ENCODE measurements around the gene OVOL2. TPM values are rescaled to one million over a fixed set of nuclear protein-coding genes. Genes with fewer than 3 reads are reported as not detected.

The OVOL2 gene
- polyA plus RNA-seq, 1 of the 3 experiments (the other 2 are of a cell fraction), result not detected

DNA sequence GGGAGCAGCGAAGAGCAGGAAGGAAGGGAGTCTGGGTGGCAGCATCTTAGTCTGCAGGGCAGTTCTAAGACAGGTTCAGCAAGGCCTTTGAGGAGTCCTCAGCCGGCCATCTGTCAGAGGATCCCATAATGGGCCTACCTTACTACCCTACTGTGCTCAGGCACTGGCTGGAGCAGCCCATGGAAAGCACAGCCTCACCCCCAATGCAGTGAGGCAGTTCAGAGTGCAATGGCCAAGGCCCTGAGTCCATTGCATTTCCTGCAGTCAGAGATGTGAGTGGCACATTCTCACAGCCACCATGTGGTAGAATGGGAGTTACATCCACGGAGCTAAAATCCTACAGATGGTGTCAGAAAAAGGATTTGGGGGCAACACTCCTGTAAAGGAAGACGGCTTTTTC lies 19.4 kb upstream of the OVOL2 start:
- Histone ChIP-seq H3K79me2 (ENCODE audit: insufficient read depth) (no peaks in the 10 kb centered on the region), H3K9me3 (no peaks in the 10 kb centered on the region), H4K20me1 (ENCODE audit: insufficient read depth) (no peaks in the 10 kb centered on the region), H3F3A (replicated peaks; ENCODE audit: insufficient read depth) (no peaks in the 10 kb centered on the region), H3K9me2 (no peaks in the 10 kb centered on the region), H3K27me3 (ENCODE audit: insufficient read depth) (peaks cover 7% of the 10 kb centered on the region; the same call in 1 of the 2 replicates), H3K36me3 (replicated peaks in 1 of 2; ENCODE audit: control insufficient read depth in 1 of 2, insufficient read depth in 2 of 2, low read length in 1 of 2) (no peaks in the 10 kb centered on the region), H3K27ac (ENCODE audit: low read depth in 2 of 2, low read length in 1 of 2) (no peak overlapping the region), H3K4me1 (ENCODE audit: control insufficient read depth in 1 of 2, insufficient read depth in 2 of 2, low read depth in 1 of 2, low read length in 1 of 2) (no peaks in the 10 kb centered on the region), H3K4me2 (no peak overlapping the region), H3K4me3 (ENCODE audit: low read depth in 2 of 2, low read length in 1 of 2) (no peak overlapping the region), H2AFZ (ENCODE audit: low read depth) (no peak overlapping the region), H3K9ac (no peak overlapping the region)
- DNase-seq, result no peak
- TF ChIP-seq NFIC (IDR thresholded peaks at IDR 0.05; ENCODE audit: borderline replicate concordance), result no peak
- TF ChIP-seq NRF1 (IDR thresholded peaks at IDR 0.05; ENCODE audit: low read depth, low read length), result no peak
- no peak for TF ChIP-seq MAX (IDR thresholded peaks at IDR 0.05; ENCODE audit: low read depth)
- no peak for TF ChIP-seq GATA2 (CRISPR knock-in tag; IDR thresholded peaks at IDR 0.05)
- no peak for TF ChIP-seq TCF12 (IDR thresholded peaks at IDR 0.05)
- no peak for TF ChIP-seq SMC3 (IDR thresholded peaks at IDR 0.05; ENCODE audit: low read depth, low read length)
- TF ChIP-seq CHD2 (IDR thresholded peaks at IDR 0.05; ENCODE audit: low read length, partially characterized antibody), result no peak
- TF ChIP-seq, protein P1, sequence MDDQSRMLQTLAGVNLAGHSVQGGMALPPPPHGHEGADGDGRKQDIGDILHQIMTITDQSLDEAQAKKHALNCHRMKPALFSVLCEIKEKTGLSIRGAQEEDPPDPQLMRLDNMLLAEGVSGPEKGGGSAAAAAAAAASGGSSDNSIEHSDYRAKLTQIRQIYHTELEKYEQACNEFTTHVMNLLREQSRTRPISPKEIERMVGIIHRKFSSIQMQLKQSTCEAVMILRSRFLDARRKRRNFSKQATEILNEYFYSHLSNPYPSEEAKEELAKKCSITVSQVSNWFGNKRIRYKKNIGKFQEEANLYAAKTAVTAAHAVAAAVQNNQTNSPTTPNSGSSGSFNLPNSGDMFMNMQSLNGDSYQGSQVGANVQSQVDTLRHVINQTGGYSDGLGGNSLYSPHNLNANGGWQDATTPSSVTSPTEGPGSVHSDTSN (IDR thresholded peaks at IDR 0.05), result no peak
- TF ChIP-seq, protein P2, sequence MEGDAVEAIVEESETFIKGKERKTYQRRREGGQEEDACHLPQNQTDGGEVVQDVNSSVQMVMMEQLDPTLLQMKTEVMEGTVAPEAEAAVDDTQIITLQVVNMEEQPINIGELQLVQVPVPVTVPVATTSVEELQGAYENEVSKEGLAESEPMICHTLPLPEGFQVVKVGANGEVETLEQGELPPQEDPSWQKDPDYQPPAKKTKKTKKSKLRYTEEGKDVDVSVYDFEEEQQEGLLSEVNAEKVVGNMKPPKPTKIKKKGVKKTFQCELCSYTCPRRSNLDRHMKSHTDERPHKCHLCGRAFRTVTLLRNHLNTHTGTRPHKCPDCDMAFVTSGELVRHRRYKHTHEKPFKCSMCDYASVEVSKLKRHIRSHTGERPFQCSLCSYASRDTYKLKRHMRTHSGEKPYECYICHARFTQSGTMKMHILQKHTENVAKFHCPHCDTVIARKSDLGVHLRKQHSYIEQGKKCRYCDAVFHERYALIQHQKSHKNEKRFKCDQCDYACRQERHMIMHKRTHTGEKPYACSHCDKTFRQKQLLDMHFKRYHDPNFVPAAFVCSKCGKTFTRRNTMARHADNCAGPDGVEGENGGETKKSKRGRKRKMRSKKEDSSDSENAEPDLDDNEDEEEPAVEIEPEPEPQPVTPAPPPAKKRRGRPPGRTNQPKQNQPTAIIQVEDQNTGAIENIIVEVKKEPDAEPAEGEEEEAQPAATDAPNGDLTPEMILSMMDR (IDR thresholded peaks at IDR 0.05), result no peak
- TF ChIP-seq TEAD4 (IDR thresholded peaks at IDR 0.05; ENCODE audit: borderline replicate concordance, insufficient read depth), result no peak
- no peak for TF ChIP-seq FOXM1 (IDR thresholded peaks at IDR 0.05; ENCODE audit: low read depth)
- no peak for TF ChIP-seq YY1 (IDR thresholded peaks at IDR 0.05; ENCODE audit: low read depth)
- TF ChIP-seq, protein P3, sequence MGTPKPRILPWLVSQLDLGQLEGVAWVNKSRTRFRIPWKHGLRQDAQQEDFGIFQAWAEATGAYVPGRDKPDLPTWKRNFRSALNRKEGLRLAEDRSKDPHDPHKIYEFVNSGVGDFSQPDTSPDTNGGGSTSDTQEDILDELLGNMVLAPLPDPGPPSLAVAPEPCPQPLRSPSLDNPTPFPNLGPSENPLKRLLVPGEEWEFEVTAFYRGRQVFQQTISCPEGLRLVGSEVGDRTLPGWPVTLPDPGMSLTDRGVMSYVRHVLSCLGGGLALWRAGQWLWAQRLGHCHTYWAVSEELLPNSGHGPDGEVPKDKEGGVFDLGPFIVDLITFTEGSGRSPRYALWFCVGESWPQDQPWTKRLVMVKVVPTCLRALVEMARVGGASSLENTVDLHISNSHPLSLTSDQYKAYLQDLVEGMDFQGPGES (IDR thresholded peaks at IDR 0.05; ENCODE audit: low read depth, low read length), result no peak
- TF ChIP-seq ELF1 (IDR thresholded peaks at IDR 0.05), result no peak
- no peak for TF ChIP-seq RFX5 (IDR thresholded peaks at IDR 0.05; ENCODE audit: low read length)
- TF ChIP-seq RCOR1 (IDR thresholded peaks at IDR 0.05; ENCODE audit: low read length), result no peak
- ChIA-PET POLR2A (no interaction called here), CTCF (no interaction called here)
- WGBS (ENCODE audit: low lambda C conversion rate), result 20% methylated on average over 3 of the region's 4 CpGs

DNA sequence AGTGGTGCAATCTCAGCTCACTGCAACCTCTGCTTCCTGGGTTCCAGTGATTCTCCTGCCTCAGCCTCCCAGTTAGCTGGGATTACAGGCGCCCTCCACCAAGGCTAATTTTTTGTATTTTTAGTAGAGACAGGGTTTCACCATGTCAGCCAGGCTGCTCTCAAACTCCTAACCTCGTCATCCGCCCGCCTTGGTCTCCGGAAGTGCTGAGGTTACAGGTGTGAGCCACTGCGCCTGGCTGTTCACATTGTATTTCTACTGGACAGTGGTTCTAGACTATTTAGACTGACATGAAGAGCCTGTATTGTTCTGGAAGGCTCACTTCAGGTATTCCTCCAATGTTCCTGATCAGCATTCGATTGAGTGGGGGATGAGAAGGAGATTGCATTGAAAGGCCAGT lies 14.8 kb upstream of the OVOL2 start:
- no peaks in the 10 kb centered on the region for H3K36me3 ChIP-seq (replicated peaks in 1 of 2; ENCODE audit: control insufficient read depth in 1 of 2, insufficient read depth in 2 of 2, low read length in 1 of 2)
- no peaks in the 10 kb centered on the region for H3K9me3 ChIP-seq
- no peaks in the 10 kb centered on the region for H3K9me2 ChIP-seq
- ChIA-PET POLR2A (no interaction called here), CTCF (no interaction called here)
- H3K79me2 ChIP-seq (ENCODE audit: insufficient read depth), result no peaks in the 10 kb centered on the region
- H3K27ac ChIP-seq (ENCODE audit: low read depth in 2 of 2, low read length in 1 of 2), result no peak overlapping the region
- no peaks in the 10 kb centered on the region for H3F3A ChIP-seq (replicated peaks; ENCODE audit: insufficient read depth)
- H3K4me2 ChIP-seq, result no peak overlapping the region
- no peak overlapping the region for H3K4me3 ChIP-seq (ENCODE audit: low read depth in 2 of 2, low read length in 1 of 2)
- H2AFZ ChIP-seq (ENCODE audit: low read depth), result no peak overlapping the region
- no peak overlapping the region for H3K9ac ChIP-seq
- 36% methylated on average over 7 of the region's 7 CpGs for WGBS (ENCODE audit: low lambda C conversion rate)
- no peaks in the 10 kb centered on the region; the same call in 1 of the 2 replicates for H3K27me3 ChIP-seq (ENCODE audit: insufficient read depth)
- H3K4me1 ChIP-seq (ENCODE audit: control insufficient read depth in 1 of 2, insufficient read depth in 2 of 2, low read depth in 1 of 2, low read length in 1 of 2), result no peaks in the 10 kb centered on the region
- no peaks in the 10 kb centered on the region for H4K20me1 ChIP-seq (ENCODE audit: insufficient read depth)
- DNase-seq, result no peak
- no peak for TF ChIP-seq EZH2phosphoT487 (IDR thresholded peaks at IDR 0.05; ENCODE audit: borderline replicate concordance, low read depth)
- no peak for TF ChIP-seq SMC3 (IDR thresholded peaks at IDR 0.05; ENCODE audit: low read depth, low read length)
- TF ChIP-seq, protein P3 (IDR thresholded peaks at IDR 0.05; ENCODE audit: low read depth, low read length), result no peak
- no peak for TF ChIP-seq TEAD4 (IDR thresholded peaks at IDR 0.05; ENCODE audit: borderline replicate concordance, insufficient read depth)
- TF ChIP-seq GABPA (IDR thresholded peaks at IDR 0.05; ENCODE audit: low read depth), result no peak
- no peak for TF ChIP-seq RXRA (IDR thresholded peaks at IDR 0.05; ENCODE audit: borderline replicate concordance, low read depth)
- no peak for TF ChIP-seq MAX (IDR thresholded peaks at IDR 0.05; ENCODE audit: low read depth)
- TF ChIP-seq, protein P4, sequence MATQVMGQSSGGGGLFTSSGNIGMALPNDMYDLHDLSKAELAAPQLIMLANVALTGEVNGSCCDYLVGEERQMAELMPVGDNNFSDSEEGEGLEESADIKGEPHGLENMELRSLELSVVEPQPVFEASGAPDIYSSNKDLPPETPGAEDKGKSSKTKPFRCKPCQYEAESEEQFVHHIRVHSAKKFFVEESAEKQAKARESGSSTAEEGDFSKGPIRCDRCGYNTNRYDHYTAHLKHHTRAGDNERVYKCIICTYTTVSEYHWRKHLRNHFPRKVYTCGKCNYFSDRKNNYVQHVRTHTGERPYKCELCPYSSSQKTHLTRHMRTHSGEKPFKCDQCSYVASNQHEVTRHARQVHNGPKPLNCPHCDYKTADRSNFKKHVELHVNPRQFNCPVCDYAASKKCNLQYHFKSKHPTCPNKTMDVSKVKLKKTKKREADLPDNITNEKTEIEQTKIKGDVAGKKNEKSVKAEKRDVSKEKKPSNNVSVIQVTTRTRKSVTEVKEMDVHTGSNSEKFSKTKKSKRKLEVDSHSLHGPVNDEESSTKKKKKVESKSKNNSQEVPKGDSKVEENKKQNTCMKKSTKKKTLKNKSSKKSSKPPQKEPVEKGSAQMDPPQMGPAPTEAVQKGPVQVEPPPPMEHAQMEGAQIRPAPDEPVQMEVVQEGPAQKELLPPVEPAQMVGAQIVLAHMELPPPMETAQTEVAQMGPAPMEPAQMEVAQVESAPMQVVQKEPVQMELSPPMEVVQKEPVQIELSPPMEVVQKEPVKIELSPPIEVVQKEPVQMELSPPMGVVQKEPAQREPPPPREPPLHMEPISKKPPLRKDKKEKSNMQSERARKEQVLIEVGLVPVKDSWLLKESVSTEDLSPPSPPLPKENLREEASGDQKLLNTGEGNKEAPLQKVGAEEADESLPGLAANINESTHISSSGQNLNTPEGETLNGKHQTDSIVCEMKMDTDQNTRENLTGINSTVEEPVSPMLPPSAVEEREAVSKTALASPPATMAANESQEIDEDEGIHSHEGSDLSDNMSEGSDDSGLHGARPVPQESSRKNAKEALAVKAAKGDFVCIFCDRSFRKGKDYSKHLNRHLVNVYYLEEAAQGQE (IDR thresholded peaks at IDR 0.05; ENCODE audit: low read depth, low read length), result no peak
